Nasal cavity respiratory epithelium epithelial cell of viscerocranial mucosa (primary cell): ENCODE results near the gene F11R. TPM values are rescaled to one million over a fixed set of nuclear protein-coding genes. Genes with fewer than 3 reads are reported as not detected.

ENCODE experiments used
- total RNA-seq: library from RNA; depleted of rRNA; stranded (reverse); fragments of >200 nt; gene quantifications from 2 replicates; pipeline ENCODE4 v1.2.3, GENCODE V29; 2014

The F11R gene
- 210 and 292 TPM in 2 replicates for total RNA-seq

GRCh38 chr1:161020509-161021164, at the start of gene F11R:
Gene F11R, minus strand, starts transcription at chr1:161021152. Its CDS starts 79 bp downstream, at chr1:161021073.

GRCh38 chr1:161069731-161070270, 48.8 kb upstream of the F11R start, which contains the start of gene ARHGAP30:
Gene ARHGAP30, minus strand, starts transcription at chr1:161069891. Its CDS starts 267 bp downstream, at chr1:161069624.

DNA sequence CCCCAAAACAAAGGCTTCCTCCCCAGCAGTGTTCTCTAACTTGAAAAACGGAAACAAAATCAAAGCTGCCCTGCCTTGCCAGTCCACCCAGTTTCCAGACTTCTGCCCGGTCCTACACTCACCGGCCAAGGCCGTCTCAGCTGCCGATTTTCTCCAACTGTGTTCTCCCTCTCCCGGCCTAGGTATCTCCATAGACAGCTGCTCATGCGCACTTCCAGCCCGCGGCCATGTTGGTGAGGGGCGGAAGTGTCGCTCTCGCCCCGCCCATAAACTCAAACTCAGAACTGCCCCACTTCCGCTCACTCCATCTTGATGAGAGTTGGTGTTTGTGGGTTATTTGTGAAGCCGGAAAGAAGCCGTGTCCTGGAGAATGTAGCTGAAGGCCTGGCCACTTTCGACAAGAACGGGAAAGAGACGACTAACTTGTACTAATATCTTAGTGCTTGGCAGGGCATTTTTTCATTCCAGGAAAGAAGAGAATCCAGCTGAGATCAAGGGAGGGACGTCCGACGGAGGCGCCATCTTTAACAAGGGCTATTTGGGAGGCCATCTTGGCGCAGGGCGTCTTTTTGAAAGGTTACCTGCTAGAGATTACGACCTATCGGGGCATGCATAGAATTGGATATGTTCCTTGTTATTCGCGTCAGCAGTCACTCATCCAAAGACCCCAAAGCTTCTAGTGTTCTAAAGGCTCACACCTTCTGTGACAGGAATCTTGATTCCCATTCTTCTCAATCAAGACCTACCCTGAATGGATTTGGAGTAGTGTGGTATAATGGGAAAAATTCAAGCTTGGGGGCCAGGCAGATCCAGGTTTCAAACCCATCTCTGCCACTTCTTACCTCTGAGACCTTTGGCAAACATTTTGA, 25.0 kb upstream of the F11R start, which contains the start of gene USF1:
USF1 (minus strand) TSS at position 242 of the 869 bp plus-strand sequence. CDS start 2,702 bp downstream, outside the sequence.

GRCh38 chr1:161038523-161039153, 17.7 kb upstream of the F11R start, which contains the start of gene TSTD1:
Gene TSTD1, minus strand, starts transcription at chr1:161038964. Its CDS starts 75 bp downstream, at chr1:161038889.

GRCh38 chr1:160954158-160955104, 66.5 kb downstream of the F11R start, which contains the start of gene ITLN2:
Gene ITLN2, minus strand, starts transcription at chr1:160954809. Its CDS starts 68 bp downstream, at chr1:160954741.

Other genes with a start within 250 kb of the F11R start
- not detected in 2 replicates for gene LY9, start 225.0 kb downstream of the F11R start, total RNA-seq
- gene CD244, start 158.3 kb downstream of the F11R start, total RNA-seq, result not detected in 2 replicates
- not detected in 2 replicates for gene ITLN1, start 136.0 kb downstream of the F11R start, total RNA-seq
- gene ITLN2, start 66.3 kb downstream of the F11R start, total RNA-seq, result 0.21 TPM in 1 of 2 replicates, not detected in the other
- gene TSTD1, start 17.8 kb upstream of the F11R start, total RNA-seq, result 38.3 and 78.6 TPM in 2 replicates
- gene USF1, start 24.8 kb upstream of the F11R start, total RNA-seq, result 47.0 and 60.1 TPM in 2 replicates
- 0.43 and 0.68 TPM in 2 replicates for gene ARHGAP30, start 48.7 kb upstream of the F11R start, total RNA-seq
- gene NECTIN4, start 68.4 kb upstream of the F11R start, total RNA-seq, result 81.0 and 91.3 TPM in 2 replicates
- 1.1 and 1.4 TPM in 2 replicates for gene KLHDC9, start 77.2 kb upstream of the F11R start, total RNA-seq
- gene PFDN2, start 96.9 kb upstream of the F11R start, total RNA-seq, result 88.4 and 180 TPM in 2 replicates
- gene NIT1, start 97.0 kb upstream of the F11R start, total RNA-seq, result 30.2 and 45.1 TPM in 2 replicates
- gene DEDD, start 111.5 kb upstream of the F11R start, total RNA-seq, result 30.1 and 37.2 TPM in 2 replicates
- gene UFC1, start 132.8 kb upstream of the F11R start, total RNA-seq, result 56.7 and 63.3 TPM in 2 replicates
- 6.8 and 10.6 TPM in 2 replicates for gene USP21, start 138.3 kb upstream of the F11R start, total RNA-seq
- gene PPOX, start 145.3 kb upstream of the F11R start, total RNA-seq, result 7.0 and 11.6 TPM in 2 replicates
- 16.1 and 30.6 TPM in 2 replicates for gene B4GALT3, start 156.4 kb upstream of the F11R start, total RNA-seq
- under 0.01 TPM in 2 replicates for gene ADAMTS4, start 177.9 kb upstream of the F11R start, total RNA-seq
- gene NDUFS2, start 181.2 kb upstream of the F11R start, total RNA-seq, result 115 and 136 TPM in 2 replicates
- 0.34 TPM in 1 of 2 replicates, not detected in the other for gene FCER1G, start 194.1 kb upstream of the F11R start, total RNA-seq
- gene APOA2, start 202.5 kb upstream of the F11R start, total RNA-seq, result not detected in 2 replicates
- gene TOMM40L, start 204.9 kb upstream of the F11R start, total RNA-seq, result 10.9 and 11.7 TPM in 2 replicates
- not detected in 2 replicates for gene NR1I3, start 217.1 kb upstream of the F11R start, total RNA-seq
- under 0.01 and 6.0 TPM in 2 replicates for gene PCP4L1, start 237.6 kb upstream of the F11R start, total RNA-seq